NCI-H2196 treated with DMSO at 0.1 percent for 48 hours (cell line): Measurements from ENCODE around the gene TUT4.

Experiments
- DNase-seq: peaks from one replicate; lab custom pipeline; 2025; ENCODE audit not compliant: unreplicated experiment; lab: John Stamatoyannopoulos, UW

The TUT4 gene

DNA sequence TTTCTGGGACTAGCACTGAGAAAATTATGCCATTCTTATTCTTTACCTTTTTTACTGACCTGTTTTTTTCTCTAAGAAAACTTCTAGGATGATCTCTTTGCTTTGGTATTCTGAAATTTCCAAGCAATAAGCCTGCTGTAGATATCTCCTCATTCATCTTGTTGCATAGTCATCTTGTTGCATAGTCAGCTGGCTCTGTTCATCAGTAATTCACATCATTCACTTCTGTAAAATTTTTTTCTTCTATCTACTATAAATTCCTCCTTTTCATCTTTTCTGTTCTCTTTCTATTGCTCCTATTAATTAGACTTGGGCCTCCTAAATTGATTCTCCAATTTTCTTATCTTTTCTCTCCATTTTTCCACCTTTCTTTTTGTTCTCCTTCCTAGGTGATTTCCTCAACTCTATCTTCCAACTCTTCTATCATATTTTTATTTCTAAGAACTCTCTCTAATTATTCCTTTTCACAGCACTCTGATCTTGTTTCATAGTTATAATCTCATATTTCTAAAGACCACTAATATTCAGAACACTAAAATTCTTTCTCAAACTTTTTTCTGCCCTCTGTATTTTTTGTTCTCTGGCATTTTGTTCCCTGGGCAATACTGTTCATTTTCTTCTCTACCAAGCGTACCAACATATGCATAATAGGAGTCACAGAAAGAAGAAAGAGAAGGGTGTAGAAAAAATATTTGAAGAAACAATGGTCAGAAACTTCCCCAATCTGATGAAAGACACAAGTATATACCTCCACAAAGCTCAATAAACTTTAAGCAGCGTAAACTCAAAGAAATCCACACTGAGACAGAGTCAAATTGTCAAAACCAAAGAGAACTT, 17.7 kb downstream of the TUT4 start:
- no peak for DNase-seq

- DNase-seq: no peak
Measured at GRCh38 chr1:52533713-52534112, 19.2 kb downstream of the TUT4 start.

DNA sequence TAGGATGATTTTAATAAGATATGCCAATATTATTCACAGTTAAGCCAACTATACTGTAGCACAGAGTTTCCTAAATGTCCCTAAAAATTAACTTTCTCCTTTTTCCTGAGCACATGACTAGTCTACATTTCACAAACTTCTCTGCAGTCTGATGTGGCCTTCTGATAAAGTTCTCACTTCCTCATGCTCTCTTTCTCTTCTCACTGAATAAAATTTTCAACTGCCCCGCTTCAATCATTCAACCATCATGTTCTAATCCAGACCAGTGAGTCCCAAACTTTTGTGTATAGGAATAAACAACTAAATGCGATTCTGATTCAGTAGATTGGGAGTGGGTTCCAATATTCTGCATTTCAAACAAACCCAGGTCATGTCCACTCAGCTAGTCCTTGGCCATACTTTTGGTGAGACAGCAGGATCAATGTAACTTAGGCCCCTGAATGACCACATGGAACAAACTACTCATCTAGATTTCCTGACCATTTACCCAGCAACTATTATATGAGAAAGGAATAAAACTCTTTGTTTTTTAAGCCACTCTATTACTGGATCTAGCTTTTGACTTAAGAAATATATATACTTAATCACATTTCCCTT, 20.1 kb downstream of the TUT4 start:
- no peak for DNase-seq

DNA sequence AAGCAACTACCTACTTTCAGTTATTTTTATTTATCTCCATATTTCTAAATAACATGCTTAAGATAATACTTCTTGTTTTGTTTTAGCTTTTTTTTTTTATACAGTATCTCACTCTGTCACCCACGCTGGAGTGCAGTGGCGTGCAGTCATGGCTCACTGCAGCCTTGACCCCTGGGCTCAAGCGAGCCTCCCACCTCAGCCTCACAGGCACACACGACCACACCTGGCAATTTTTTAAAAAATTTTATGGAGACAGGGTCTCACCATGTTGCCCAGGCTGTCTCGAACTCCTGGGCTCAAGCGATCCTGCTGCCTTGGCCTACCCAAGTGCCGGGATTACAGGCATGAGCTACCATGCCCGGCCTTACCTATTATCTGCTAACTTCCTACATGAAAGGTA, 20.6 kb downstream of the TUT4 start:
- no peak for DNase-seq

DNA sequence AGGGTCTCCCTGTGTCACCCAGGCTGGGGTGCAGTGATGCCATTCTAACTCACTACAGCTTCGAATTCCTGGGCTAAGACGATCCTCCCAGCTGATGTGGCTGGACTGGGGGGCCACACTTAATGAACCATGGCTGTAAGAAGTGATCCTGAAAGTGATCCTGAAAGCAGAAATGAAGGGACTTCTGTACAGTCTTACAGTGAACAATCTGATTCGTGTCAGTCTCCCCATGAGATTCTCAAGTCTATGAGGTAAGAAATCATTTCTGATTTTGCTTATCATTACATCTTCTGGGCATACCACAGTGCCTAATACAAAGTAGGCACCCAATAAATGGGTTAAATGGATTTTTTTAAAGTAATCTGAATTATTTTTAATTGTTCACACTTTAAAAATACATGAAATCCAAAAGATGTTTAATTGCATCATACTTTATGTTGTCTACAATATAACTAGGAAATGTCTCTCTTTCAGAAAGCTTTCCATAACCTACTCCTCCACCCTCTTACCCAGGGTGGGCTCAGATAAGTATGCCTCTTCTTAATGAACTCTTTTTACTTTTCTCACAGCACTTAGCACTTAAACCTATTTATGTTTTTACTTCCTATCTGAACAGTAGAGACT, 21.5 kb downstream of the TUT4 start:
- DNase-seq: no peak

DNA sequence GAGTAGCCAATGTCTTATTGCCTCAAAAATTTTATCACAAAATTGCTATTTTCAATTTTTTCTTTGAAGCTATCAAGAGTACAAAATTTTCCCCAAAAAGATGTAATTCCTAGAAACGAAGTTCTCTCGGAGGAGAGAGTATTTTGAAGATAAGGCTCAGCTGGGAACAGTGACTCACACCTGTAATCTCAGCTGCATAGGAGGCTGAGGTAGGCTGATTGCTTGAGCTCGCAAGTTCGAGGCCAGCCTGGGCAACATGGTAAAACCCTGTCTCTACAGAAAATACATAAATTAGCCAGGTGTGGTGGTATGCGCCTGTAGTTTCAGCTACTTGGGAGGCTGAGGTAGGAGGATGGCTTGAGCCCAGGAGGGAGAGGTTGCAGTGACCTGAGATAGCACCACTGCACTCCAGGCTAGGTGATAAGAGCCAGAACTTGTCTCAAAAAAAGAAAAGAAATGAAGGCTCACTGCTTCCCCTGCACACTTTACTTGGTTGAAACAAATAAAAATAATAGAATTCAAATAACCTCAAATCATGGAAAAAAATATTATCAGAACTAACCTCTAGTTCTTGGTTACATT, 22.2 kb downstream of the TUT4 start:
- no peak for DNase-seq

GRCh38 chr1:52523376-52523775, 29.5 kb downstream of the TUT4 start:
- no peak for DNase-seq

- no peak for DNase-seq
Measured at GRCh38 chr1:52520148-52520547, 32.7 kb downstream of the TUT4 start.

- no peak for DNase-seq
Measured at GRCh38 chr1:52518962-52519361, 33.9 kb downstream of the TUT4 start.

DNA sequence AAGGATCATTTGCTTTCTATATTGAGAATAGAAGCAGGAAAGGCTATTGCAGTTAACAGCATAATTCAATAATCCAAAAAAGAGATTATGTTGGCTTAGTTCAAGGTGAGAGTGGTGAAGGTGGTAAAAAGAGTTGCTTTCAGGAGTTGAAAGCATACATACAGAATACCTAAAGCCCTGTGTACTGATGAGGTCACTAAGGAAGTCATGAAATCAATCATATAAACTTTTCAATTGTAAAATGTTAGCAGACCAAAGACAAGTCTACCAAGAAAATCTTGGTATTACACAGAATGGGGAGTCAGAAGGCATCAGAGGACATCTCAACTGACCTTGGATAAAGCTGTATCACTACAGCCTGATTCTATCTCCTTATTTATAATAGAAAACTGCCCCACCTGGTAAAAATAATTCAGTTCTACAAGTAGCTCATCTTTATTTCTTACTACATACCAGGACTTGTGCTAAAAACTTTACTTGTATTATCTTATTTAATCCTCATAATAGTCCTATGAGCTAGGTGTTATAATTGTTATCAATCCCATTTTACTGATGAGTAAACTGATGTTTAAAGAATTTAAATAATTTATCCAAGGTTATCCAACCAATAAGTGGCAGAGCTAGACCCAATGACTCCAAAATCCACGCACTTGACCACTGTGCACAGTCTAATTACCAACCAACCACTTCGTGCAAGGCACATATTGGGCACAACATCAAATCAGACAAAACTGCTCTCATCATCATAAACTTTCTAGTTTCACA, 40.9 kb downstream of the TUT4 start:
- DNase-seq: no peak

DNA sequence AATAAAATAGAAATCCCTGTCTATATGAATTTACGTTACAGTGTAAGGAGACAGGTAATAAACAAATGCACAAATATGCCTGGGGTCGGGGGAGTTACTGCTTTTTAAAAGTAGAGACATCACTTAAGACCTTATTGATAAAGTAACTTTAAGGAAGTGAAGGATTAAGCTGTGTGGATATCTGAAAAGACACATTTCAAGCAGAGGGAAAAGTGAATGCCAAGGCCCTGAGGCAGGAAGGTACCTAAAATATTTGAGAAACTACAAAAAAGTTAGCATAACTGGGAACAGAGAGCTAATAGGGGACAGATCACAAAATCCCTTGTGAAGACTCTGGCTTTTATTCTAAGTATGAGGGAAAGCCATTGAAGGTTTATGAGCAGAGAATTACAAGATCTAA, 41.5 kb downstream of the TUT4 start:
- no peak for DNase-seq

DNA sequence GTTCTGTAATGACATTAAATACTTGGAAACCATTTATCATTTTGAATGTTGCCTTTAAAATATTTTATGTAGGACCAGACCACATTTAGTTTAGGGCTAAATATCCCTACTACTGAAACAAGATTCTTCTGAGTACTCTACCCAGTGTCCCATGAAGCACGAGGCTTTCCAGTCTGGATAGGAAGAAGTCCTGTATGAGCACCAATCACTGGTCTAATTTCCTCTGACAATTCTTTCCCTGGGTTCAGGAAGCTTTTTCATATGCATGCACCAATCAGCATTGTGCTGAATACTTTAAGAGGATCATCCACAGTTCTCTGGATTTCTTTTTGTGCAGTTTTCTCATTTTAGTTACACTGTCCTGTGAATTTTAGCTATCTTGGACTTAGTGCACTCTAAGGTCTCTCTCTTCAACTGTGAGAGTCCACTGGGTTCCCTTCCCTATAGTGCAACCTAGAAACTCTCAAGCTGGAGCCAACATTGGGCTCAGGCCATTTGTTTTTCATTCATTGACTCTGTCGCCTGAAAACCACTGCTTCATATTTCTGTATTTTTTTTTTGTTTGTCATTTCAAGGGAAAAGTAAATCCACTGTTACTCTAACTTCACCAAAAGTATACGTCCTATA, 45.9 kb downstream of the TUT4 start:
- DNase-seq: no peak

GRCh38 chr1:52506349-52506748, 46.5 kb downstream of the TUT4 start:
- no peak for DNase-seq

- no peak for DNase-seq
Measured at GRCh38 chr1:52504720-52505119, 48.2 kb downstream of the TUT4 start.

DNA sequence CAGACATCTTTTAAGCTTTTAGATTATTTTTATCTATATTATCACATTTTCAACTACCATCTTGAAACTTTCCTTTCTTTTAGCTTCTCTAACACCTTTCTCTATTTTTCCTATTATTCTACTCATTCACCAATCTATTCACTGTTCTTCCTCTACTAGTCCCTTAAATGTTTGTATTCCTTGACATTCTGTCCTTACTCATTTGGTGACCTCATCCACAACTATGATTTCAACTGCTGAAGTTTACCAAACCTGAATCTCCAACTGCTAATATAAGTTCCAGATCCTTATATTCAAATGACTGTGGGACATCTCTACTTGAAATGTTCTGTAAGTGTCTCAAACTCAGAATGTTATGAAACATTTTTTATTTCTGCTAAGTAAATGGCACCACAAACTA, 49.2 kb downstream of the TUT4 start:
- no peak for DNase-seq

- DNase-seq: no peak
Measured at GRCh38 chr1:52502789-52503188, 50.1 kb downstream of the TUT4 start.

GRCh38 chr1:52487632-52488031, 65.3 kb downstream of the TUT4 start:
- no peak for DNase-seq

- DNase-seq: no peak
Measured at GRCh38 chr1:52482326-52483004, 70.4 kb downstream of the TUT4 start.

GRCh38 chr1:52479076-52479475, 73.8 kb downstream of the TUT4 start:
- no peak for DNase-seq

GRCh38 chr1:52477876-52478275, 75.0 kb downstream of the TUT4 start:
- no peak for DNase-seq
